Mucosa of gallbladder (tissue), 1 donor: Measurements from ENCODE around the gene OTUD5. TPM values are rescaled to one million over a fixed set of nuclear protein-coding genes. Genes with fewer than 3 reads are reported as not detected.
"Not testable (repeated sequence)": the region's sequence is repeated elsewhere in the genome, so short reads cannot be mapped to it uniquely, and the experiment has no call there.

Experiments
- DNase-seq: peaks from one replicate; pipeline ENCODE4 v3.0.0-alpha.2; 2020; ENCODE audit warnings: low spot score
- total RNA-seq: library from RNA; stranded (reverse); gene quantifications from one replicate; pipeline ENCODE4 v1.2.1, GENCODE V29; 2021
- donor health status: DM: no; HTN: no; CAD: no.

The OTUD5 gene, protein sequence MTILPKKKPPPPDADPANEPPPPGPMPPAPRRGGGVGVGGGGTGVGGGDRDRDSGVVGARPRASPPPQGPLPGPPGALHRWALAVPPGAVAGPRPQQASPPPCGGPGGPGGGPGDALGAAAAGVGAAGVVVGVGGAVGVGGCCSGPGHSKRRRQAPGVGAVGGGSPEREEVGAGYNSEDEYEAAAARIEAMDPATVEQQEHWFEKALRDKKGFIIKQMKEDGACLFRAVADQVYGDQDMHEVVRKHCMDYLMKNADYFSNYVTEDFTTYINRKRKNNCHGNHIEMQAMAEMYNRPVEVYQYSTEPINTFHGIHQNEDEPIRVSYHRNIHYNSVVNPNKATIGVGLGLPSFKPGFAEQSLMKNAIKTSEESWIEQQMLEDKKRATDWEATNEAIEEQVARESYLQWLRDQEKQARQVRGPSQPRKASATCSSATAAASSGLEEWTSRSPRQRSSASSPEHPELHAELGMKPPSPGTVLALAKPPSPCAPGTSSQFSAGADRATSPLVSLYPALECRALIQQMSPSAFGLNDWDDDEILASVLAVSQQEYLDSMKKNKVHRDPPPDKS
- total RNA-seq = 57.3 TPM

DNA sequence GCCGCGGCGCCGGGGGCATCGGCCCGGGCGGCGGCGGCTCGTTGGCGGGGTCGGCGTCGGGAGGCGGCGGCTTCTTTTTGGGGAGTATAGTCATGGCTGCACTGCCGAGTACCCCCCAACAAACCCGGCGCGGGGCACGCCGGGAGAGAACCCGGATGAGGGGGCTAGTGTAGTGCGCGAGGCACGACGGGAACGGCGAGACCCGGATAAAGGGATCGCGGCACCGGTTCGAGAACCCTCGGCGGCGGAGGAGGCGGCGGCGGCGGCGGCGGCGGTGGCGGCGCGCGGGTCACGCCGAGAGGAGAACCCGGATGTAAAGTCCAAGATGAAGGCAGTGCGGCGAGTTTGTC lies at the start of gene OTUD5:
TSS of gene OTUD5 (minus strand) at position 131 of the 350 bp plus-strand sequence. CDS start at position 94, 37 bp downstream.
- no peak for DNase-seq

DNA sequence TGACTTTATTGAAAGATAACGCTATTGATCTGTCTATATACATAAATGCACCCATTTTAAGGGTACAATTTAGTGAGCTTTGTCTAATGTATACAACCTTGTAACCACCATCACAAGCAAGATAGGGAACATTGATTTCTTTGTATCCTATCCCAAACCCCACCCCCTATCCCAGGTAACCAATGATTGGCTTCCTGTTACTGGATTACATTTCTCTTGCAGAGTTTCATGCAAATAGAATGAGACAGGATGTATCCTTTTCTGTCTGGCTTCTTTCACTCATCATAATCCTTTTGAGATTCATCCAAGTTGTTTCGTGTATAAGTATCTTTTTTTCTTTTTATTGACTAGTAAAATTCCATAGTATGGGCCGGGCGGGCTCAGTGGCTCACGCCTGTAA lies 46.3 kb upstream of the OTUD5 start:
- DNase-seq = no peak

DNA sequence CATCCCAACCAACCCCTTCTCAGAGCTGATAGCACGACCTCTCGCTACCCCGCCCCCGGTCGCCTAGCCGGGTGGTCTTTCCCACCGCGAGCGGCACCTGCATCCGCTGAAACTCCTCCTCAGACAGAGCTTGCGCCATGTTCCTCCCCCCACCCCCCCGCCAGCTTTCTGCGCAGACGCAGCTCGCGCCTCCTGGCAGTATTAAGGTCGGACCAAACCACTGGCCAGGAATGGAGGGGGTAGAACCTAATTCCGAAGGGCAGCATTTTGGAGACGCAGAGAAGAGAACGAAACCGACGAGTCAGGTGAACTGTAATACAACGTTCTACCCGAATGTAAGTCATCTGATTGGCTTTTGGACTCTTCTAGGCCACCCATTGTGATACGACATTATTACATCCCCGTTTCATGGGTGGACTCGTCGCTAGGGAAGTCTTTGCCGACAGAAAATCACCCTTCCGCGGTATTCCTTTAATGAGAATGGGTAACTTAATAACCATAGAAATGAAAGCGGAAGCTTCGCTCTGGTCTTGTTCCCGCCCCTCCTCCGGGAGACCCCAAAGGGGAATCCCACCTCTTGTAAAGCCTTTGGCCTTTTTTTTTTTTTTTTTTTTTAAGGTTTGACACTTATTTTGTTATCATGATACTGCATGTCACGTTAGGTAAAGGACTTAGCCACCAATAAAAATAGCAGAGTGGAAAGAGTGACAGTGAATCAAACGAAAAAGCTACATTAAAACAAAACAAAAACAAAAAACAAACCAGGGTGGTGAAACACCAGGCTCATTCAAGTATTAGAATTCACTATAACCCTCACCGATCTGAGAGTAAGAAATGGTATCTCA lies 44.9 kb upstream of the OTUD5 start, which contains the start of gene GRIPAP1:
TSS of gene GRIPAP1 (minus strand) at position 174 of the 845 bp plus-strand sequence. CDS start at position 139, 35 bp downstream.
- DNase-seq = peak; percentile 74

DNA sequence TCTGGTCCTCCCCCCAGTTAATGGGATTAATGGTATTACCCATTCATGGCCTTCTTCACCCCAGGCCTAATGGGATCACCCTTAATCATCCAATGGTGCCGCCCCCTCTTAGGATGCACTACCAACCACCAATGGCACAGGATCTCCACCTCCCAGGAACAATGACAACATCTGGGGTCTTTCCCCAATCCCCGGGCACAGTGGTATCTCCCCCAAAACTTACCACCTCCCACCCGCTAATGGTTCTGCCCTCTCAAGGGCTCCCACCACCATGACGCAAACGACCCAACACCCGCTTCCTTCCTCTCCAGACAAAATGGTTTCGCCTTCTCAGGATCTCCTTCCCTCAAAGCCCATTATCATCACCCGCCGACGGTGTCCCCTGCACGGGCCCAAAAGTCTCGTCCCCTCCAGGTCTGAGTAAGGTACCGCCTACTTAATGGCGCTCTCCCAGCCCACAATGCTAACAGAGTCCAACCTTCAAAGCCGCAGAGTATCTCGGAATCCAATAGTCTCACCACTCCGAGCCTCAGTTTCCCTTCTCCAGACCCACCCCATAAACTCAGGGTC lies 44.2 kb upstream of the OTUD5 start:
- DNase-seq = no peak

DNA sequence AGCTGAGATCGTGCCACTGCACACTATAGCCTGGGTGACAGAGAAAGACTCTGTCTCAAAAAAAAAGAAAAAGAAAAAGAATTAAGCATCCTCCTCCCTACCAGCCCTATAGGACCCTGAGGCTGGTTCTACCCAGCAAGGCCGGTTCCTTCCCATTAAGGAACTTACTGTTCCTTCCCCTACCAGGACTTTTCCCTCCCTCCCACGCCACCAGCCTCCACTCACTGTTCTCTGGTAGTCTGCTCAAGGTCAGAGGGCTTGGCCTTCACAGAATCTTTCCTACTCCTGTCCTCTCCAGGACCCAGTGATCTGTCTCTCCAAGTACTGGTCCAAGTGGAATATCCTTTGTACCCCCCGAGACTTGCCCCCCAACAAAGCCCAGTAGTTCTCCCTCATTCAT lies 43.2 kb upstream of the OTUD5 start:
- DNase-seq = no peak

DNA sequence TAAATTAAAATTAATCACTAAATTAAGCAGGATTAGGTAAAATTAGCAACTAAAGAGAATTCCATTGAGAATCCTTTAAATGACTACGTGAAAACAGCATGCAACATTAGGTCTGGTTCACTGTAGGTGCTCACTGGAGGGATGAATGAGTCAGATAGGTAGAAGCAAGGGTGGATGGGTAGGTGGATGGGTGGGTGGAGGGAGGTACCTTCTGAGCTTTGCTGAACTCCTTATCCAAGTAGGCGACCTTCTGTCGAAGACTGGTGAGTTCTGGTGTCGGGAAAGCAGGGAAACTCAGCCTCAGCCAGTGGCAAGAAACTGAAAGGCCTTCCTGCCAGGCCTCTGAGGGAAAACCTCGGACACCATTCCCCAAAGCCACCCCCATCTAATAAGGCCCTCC lies 41.6 kb upstream of the OTUD5 start:
- no peak for DNase-seq

DNA sequence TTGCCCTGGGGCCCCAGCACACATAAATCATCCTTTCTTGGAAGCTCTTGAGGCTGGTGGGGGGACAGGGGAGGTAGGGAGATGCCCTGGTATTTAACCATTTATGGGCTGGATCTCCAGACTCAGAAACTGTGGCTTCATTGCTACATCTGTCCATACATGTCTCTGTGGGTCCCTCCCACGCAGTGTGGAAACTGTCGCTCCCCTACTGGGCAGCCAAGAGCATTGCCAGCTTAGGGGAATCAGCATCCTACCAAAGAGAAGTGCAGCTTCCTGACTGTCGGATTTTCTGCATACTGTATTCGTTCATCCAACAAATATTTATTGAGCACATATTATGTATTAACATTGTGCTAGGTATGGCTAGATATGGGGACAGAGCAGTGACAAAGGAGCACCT lies 41.0 kb upstream of the OTUD5 start:
- no peak for DNase-seq

DNA sequence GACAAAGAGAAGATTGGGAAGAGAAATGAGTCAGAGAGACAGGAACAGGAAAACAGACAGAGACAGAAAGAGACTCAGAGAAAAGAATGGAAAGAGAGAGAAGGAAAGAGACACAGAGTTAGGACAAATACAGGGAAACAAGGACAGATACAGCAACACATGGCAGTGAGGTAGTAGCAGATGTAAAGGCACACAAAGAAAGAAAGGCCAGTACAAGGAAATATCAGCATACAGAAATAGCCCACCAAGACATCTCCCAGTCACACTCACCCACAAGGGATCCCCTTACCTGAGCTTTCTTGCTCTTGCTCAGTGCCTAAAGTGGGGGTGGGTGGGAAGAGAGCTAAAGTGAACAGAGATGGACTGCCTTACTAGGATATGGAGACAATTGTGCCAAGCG lies 40.5 kb upstream of the OTUD5 start:
- DNase-seq = no peak

DNA sequence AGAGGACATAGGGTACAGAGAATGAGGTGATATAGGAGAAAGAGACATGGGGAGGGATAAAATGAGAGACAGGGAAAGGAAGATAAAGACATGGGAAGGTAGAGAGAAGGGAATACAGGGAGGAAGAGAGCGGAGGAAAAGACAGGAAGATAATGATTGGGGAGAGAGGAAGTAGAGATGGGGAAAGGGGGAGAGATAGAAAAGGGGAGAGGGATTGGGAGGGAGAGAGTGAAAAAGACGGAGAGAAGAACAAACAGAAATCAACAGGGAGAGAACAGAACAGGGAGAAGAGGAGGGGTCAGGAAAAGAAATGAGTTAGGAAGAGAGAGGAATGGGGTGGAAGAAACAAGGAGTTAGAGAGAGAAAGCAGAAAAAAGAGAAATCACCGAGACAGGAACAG lies 40.0 kb upstream of the OTUD5 start:
- no peak for DNase-seq

DNA sequence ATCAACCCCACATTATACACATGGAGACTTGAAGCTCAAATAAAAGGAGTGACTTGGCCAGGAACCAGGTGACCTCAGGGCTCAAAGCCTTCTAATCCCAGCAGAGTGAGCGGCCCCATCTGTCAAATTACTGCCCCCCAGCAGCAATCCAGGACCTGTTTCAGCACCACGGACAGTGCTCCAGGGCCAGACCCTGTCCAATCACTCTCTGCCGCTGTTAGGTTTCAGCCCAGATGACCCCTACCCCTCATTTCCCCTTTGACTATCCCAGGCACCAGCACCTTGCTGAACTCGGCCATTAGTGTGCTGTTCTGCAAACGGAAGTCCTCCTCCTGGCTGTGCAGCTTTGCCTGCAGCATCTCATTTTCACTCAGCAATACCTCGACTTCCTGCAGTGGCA lies 39.6 kb upstream of the OTUD5 start:
- DNase-seq = no peak

DNA sequence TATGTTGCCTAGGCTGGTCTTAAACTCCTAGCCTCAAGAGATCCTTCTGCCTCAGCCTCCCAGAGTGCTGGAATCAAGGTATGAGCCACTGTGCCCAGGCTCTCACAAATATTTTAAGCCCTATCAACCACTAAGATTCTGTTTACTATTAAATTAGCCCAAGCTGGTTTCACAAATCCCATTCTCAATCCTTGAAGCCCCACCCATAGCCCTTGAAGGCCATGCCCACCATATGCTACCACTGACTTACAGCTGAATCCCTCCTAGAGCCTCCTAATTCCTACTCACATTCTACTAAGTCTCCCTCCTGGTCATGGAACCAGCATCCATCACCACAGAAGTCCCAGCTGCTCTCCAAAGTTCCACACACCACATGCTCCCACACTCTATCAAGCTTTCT lies 34.9 kb upstream of the OTUD5 start:
- no peak for DNase-seq

DNA sequence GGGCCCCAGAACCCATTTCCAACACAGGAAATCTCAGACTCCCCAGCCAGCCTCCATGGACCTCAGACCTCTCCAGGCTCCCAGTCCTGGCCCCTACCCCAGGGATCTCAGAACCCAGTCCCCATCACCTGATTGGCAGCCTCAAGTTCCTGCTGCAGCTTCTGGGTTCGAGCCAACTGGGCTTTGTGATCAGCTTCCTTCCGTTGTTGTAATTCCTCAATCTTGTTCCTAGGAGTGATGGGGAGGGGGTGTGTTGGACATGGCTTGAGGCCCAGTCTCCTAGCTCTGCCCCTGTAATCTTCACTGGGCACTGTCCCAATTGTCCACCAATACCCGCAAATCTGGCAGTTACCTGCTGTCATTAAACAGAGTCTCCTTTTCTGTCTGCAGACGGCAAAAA lies 32.1 kb upstream of the OTUD5 start:
- DNase-seq = no peak

DNA sequence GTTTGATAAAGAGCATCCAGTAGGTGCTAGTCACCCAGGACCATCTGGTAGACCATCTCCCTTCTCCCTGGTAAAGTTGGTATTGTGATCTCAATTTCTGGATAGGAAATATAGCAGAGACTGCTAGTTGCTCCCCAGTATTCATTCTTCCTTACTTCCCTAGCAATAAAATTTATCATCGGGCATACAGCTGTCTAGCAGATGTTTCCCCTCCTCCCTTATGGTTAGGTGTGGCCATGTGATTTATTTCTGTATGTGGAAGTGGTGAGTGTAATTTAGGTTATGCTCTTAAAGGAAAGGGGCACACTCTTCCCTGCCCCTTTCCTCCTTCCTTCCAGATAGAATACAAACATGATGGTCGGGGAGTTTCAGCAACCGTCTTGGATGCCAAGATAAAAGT lies 26.5 kb upstream of the OTUD5 start:
- no peak for DNase-seq

DNA sequence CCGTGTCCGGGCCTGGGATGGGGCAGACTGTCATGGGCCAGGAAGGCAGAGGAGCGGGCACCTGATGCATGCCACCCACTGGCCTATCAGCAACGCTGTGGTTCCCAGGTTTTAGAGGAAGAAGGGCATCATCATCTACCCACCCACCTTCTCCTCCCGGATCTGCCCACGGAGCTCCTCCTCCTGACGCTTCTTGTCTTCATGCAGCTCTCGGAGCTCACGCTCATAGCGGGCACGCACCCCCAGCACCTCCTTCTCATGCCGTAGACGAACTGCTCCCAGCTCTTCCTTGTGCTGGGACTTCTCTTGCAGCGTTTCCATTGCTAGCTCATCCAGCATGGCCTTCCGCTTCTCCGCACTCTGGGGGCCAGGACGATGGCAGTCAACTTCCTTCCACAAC lies 25.7 kb upstream of the OTUD5 start:
- no peak for DNase-seq

DNA sequence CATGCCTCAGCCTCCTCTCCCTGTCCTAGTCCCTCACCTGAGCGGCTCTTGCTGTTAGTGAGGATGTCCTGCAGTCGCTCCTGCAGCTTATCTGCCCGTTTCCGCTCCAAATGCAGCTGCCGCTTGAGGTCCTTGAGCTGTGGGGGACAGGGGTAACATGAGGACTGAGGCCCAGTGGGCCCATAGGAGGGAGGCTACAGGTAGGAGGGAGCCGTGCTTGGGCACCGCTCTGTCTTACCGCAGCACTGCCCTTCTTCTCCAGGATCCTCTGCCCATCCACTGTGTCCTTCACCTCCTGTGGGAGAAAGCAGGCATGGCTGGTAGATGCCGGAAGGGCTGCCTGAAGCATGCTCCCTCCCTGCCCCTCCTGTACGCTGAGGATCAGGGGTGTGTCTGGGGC lies 23.8 kb upstream of the OTUD5 start:
- DNase-seq = no peak

DNA sequence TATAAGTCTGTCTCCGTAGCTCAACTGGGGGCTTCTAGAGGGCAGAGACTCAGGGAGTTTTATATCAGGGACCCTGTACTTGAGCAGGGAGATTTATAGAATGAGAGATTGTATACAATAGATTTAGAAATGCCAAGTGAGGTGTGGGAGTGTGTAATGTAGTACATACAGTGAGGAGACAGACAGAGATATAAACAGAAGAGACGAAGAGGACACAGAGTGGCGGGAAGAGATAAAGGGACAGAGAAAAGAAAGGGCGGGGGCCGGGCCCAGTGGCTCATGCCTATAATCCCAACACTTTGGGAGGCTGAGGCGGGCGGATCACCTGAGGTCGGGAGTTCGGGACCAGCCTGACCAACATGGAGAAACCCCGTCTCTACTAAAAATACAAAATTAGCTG lies 22.9 kb upstream of the OTUD5 start:
- not testable (repeated sequence) for DNase-seq

DNA sequence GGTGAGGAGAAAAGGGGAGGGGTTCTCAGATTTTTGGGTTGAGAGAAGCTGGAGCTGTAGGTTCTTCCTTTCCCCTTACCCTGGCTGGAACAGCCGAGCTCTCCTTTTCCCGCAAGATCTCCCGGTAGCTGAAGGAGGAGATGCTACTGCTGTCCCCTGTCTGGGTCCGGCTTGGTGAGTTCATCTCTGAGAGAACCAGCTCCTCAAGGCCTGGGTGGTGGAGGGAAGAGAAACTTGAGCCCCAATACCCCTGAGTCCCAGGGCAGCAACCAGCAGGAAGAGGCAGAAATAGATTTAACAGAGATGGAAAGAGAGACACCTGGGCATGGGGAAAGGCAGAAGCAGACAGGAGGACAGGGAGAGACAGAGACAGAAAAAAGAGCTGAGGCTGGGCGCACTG lies 20.8 kb upstream of the OTUD5 start:
- no peak for DNase-seq

DNA sequence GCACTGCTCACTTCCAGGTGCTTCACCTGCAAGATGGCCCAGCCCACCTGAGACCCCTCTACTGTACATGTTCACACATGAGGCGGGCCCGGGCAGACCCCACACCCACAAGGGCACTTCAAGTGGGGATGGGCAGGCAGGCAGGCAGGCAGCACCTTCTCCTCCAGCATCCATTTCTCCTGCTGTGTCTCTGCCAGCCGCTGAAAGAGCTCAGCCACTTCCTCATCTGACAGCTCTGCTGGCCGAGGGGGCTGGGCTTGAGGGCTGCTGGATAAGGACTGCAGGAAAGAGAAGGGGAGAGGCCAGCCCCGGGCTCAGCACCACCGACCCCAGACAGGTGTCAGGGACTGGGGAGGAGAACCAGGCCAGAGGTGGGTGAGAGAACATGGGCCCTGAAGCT lies 18.7 kb upstream of the OTUD5 start:
- no peak for DNase-seq

DNA sequence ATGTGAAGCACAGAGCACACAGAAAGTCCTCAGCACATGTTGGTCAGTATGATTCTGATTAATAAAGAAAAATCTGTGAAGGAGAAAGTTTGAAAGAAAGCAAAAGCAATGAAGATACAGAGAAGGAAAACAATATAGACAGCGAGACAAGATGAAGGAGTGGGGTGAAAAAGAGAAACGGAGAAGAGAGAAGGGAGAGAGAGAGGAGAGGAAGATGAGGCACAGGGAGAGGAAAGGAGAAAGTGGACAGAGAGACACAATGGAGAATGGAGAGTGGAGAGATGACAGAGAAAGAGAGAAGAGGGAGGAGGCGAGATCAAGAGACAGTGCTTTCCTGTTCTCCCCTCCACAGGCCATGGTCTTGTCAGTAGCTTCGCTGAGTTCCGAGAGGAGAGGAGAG lies 18.1 kb upstream of the OTUD5 start:
- DNase-seq = no peak

DNA sequence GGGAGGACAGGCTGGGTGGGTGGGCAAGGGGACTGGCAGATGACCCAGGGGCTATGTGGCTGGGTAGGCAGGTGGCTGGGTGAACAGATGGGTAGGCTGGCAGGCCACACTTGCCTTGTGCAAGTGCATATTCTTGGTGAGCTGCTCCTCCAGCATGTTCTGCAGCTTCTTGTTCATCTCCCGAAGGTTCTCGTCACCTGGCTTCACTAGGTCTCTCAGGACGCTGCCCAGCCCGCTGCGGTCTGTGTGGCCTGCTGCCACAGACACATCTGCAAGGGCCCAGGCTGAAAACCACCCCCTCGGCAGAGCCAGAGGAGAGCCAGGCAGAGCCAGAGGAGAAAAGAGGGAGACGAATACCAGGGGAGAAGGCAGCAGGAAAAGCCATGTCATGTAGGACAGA lies 17.6 kb upstream of the OTUD5 start:
- no peak for DNase-seq

DNA sequence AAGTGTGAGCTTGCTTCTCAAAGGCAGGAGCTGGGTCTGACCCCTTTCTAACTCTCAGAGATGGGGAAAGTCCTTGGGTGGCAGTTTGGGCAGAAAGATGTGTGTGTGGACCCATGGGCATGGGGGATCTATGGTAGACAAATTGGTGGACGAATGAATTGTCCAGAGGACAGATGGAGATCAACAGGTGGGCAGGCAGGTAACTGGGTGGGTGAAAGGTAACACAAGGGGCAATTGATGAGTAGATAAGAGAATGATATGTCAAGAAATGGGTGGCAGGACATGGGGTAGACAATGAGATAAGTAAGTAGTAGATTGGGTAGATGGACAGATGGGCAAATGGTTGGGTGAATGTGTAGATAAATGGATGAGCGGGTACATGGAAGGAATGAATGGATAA lies 17.2 kb upstream of the OTUD5 start:
- no peak for DNase-seq

DNA sequence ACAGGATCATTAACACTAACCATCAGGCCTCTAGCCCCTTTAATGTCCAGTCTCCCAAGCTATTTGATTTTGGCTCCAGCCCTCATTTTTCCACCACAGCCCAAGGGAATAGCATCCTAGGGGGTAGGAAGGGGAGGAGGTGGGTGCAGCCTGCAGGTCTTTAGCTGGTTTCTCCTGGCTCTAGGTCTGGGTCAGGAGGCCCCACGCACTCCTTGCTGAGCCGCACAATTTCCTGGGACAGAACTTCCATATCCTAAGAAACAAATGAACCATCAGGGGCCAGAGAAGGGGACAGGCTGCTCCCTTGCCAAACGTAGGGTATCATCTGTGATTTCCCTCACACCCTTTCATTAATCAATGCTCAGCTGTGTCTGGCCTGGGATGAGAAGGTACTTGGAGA lies 16.6 kb upstream of the OTUD5 start:
- no peak for DNase-seq
